ENCODE data around the gene ABLIM2. TPM values are rescaled to one million over a fixed set of nuclear protein-coding genes. Genes with fewer than 3 reads are reported as not detected.

Gene ABLIM2
- total RNA-seq, 1 experiment from 2014 or later: 6.1 TPM

DNA sequence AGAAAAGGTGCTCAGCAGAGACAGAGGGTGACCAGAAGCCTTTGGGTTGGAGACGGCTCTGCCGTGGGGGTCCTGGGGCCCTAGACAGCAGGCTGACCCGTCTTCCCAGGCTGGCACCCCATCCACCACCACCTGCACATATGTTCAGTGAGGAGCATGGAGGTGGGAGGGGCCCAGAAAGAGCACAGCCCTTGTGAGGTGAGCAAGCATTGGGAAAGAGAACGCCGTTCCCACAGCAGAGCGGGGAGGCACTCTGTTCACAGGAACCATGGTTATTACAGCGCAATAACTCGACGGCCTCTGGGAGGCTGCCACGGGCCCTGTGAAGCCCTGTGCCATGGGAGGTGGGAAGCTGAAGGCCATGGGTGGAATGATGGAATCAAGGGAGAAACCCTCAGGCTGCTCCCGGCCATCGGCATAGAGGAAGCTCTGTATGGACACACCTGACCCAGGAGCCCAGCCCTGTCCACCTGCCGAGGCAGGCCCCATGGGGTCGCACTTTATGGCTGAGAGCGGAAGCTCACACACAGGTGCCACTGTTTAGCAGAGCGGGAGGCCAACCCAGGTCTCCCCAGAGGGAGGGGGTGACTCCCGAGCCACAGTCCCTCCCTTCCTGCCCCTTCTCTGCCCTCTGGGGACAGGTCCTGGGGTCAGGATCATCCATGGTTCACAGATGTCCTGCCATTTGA, 125.4 kb downstream of the ABLIM2 start:
- intact Hi-C loops (cut with micrococcal nuclease): no loop called here
- H2AFZ ChIP-seq (ENCODE audit: low read depth, low read length, poor library complexity, severe bottlenecking): no peak overlapping the region
- H3K27me3 ChIP-seq (ENCODE audit: insufficient read depth, low read length): no peaks in the 10 kb centered on the region
- ATAC-seq: no peak
- no peak for DNase-seq (ENCODE audit: low read depth, low spot score)
- peaks cover 0 to 8% of the 10 kb centered on the region in 2 experiments; a peak in 3 of 4 replicates for H3K4me1 ChIP-seq (ENCODE audit: control insufficient read depth in 1 of 2, insufficient read depth in 2 of 2, low read length in 2 of 2)
- POLR2A ChIA-PET: no interaction called here
- no peaks in the 10 kb centered on the region for H3K9me3 ChIP-seq (ENCODE audit: control insufficient read depth in 1 of 2, insufficient read depth in 1 of 2, low read depth in 1 of 2, low read length in 2 of 2)
- no peak overlapping the region for H3K9ac ChIP-seq (ENCODE audit: low read length)
- H3K9me2 ChIP-seq (ENCODE audit: insufficient read depth): no peaks in the 10 kb centered on the region
- H4K20me1 ChIP-seq (ENCODE audit: insufficient read depth): no peaks in the 10 kb centered on the region
- H3K36me3 ChIP-seq (ENCODE audit: control insufficient read depth in 1 of 2, insufficient read depth in 2 of 2, low read length in 2 of 2): no peaks in the 10 kb centered on the region
- no peak overlapping the region for H3K4me3 ChIP-seq (replicated peaks in 1 of 2; ENCODE audit: low read depth in 1 of 2, low read length in 2 of 2)
- no peak overlapping the region for H3K27ac ChIP-seq (ENCODE audit: low read depth, low read length)
- RAD21 ChIA-PET (ENCODE audit: low non-redundant PET in 1 of 2, low total read pairs in 2 of 2, uncharacterized antibody in 2 of 2, unreplicated experiment in 2 of 2): no interaction called here
- BruUV-seq (replicated peaks): no TSS peak
- CTCF ChIA-PET: no interaction called here
- no peaks in the 10 kb centered on the region for H3K79me2 ChIP-seq (ENCODE audit: insufficient read depth, low read length)
- TF ChIP-seq JUND (IDR thresholded peaks at IDR 0.05) (no peak), POLR2A (IDR thresholded peaks at IDR 0.05; ENCODE audit: borderline replicate concordance, extremely low read depth, insufficient read depth, insufficient read length) (no peak), CEBPB (IDR thresholded peaks at IDR 0.05; ENCODE audit: low read depth) (no peak), YY1 (IDR thresholded peaks at IDR 0.05; ENCODE audit: extremely low read depth, insufficient replicate concordance, low read depth, low read length) (no peak), RAD21 (IDR thresholded peaks at IDR 0.05; ENCODE audit: low read depth) (no peak), CBX3 (IDR thresholded peaks at IDR 0.05; ENCODE audit: low read depth) (no peak), POLR2AphosphoS5 (IDR thresholded peaks at IDR 0.05; ENCODE audit: low read depth, low read length) (no peak), ZNF274 (IDR thresholded peaks at IDR 0.05; ENCODE audit: low read depth, low read length) (no peak), SP1 (IDR thresholded peaks at IDR 0.05; ENCODE audit: low read depth) (no peak)
- TF ChIP-seq, protein P1, sequence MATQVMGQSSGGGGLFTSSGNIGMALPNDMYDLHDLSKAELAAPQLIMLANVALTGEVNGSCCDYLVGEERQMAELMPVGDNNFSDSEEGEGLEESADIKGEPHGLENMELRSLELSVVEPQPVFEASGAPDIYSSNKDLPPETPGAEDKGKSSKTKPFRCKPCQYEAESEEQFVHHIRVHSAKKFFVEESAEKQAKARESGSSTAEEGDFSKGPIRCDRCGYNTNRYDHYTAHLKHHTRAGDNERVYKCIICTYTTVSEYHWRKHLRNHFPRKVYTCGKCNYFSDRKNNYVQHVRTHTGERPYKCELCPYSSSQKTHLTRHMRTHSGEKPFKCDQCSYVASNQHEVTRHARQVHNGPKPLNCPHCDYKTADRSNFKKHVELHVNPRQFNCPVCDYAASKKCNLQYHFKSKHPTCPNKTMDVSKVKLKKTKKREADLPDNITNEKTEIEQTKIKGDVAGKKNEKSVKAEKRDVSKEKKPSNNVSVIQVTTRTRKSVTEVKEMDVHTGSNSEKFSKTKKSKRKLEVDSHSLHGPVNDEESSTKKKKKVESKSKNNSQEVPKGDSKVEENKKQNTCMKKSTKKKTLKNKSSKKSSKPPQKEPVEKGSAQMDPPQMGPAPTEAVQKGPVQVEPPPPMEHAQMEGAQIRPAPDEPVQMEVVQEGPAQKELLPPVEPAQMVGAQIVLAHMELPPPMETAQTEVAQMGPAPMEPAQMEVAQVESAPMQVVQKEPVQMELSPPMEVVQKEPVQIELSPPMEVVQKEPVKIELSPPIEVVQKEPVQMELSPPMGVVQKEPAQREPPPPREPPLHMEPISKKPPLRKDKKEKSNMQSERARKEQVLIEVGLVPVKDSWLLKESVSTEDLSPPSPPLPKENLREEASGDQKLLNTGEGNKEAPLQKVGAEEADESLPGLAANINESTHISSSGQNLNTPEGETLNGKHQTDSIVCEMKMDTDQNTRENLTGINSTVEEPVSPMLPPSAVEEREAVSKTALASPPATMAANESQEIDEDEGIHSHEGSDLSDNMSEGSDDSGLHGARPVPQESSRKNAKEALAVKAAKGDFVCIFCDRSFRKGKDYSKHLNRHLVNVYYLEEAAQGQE (IDR thresholded peaks at IDR 0.05; ENCODE audit: low read depth): no peak
- TF ChIP-seq, protein P2, sequence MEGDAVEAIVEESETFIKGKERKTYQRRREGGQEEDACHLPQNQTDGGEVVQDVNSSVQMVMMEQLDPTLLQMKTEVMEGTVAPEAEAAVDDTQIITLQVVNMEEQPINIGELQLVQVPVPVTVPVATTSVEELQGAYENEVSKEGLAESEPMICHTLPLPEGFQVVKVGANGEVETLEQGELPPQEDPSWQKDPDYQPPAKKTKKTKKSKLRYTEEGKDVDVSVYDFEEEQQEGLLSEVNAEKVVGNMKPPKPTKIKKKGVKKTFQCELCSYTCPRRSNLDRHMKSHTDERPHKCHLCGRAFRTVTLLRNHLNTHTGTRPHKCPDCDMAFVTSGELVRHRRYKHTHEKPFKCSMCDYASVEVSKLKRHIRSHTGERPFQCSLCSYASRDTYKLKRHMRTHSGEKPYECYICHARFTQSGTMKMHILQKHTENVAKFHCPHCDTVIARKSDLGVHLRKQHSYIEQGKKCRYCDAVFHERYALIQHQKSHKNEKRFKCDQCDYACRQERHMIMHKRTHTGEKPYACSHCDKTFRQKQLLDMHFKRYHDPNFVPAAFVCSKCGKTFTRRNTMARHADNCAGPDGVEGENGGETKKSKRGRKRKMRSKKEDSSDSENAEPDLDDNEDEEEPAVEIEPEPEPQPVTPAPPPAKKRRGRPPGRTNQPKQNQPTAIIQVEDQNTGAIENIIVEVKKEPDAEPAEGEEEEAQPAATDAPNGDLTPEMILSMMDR (IDR thresholded peaks at IDR 0.05 in 2 of 3, conservative IDR thresholded peaks at IDR 0.05 in 1 of 3; ENCODE audit: borderline replicate concordance in 1 of 3, insufficient read depth in 1 of 3, low read depth in 2 of 3, low read length in 2 of 3): no peak
- H3K4me2 ChIP-seq (ENCODE audit: low read length): no peak overlapping the region
